ENCODE data around the gene CCDC92.
A peak's percentile ranks its signal among the peaks of the same experiment; 100 is the strongest.

CCDC92 gene

DNA sequence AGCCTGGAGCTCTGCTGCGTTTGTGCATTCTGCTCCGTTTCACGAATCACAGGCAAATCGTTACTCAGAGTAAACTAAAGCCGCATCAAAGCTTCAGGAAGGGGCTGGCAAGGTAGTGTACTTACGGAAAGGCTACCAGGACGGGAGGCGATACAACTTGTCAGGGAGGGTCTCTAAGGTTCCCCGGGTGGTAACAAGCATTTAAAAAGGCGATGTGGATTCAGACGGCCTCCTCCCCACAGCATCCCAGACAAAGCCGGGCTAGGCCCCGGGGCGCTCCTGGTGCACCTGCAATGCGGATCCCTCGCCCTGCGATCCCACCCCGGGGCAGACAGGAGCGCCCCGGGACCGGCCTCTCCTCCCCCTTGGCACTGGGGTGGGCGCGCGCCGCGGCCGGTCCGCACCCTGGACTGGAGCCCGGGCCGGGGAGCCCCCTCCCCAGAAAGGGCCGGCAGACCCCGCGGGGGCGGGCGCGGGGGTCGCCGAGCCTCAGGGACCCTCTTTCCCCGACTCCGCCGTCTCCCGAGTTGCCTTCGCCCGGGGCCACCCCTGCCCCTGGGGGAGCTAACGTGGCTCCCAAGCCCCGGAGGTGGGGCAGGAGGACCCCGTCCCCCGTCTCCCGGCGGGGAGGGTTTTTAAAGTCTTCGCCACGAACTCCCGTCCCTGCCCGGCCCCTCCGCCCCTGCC lies 718 bp downstream of the CCDC92 start:
- Histone ChIP-seq H3K27me3 (peaks cover 48% of the 10 kb centered on the region), H3K9me3 (no peaks in the 10 kb centered on the region), H3K4me3 (ENCODE audit: low read depth in 1 of 2, low read length in 1 of 2) (peak overlapping the region; percentile 59 to 64), H3K36me3 (no peaks in the 10 kb centered on the region), H3K4me1 (ENCODE audit: control insufficient read depth in 1 of 2, insufficient read depth in 1 of 2, low read depth in 1 of 2, low read length in 1 of 2) (peaks cover 14 to 16% of the 10 kb centered on the region in 2 experiments), H3K27ac (peak overlapping the region; percentile 48)
- TF ChIP-seq, protein P1, sequence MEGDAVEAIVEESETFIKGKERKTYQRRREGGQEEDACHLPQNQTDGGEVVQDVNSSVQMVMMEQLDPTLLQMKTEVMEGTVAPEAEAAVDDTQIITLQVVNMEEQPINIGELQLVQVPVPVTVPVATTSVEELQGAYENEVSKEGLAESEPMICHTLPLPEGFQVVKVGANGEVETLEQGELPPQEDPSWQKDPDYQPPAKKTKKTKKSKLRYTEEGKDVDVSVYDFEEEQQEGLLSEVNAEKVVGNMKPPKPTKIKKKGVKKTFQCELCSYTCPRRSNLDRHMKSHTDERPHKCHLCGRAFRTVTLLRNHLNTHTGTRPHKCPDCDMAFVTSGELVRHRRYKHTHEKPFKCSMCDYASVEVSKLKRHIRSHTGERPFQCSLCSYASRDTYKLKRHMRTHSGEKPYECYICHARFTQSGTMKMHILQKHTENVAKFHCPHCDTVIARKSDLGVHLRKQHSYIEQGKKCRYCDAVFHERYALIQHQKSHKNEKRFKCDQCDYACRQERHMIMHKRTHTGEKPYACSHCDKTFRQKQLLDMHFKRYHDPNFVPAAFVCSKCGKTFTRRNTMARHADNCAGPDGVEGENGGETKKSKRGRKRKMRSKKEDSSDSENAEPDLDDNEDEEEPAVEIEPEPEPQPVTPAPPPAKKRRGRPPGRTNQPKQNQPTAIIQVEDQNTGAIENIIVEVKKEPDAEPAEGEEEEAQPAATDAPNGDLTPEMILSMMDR (IDR thresholded peaks at IDR 0.05): no peak

DNA sequence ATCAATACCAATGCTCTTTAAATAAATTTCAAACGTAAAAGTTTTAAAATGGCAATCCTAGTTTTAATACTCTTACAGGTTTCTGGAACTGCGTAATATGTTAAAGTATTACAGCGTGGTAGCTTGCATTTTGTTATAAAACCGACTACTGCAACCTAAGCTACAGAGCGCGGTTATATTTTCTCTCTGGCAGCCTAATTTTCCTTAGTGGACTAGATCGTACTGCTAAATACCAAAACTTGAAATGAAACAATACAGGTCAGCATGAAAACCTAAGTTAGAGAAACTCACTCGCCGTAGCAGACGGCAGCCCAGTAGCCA lies 1.2 kb downstream of the CCDC92 start:
- Histone ChIP-seq H3K36me3 (no peaks in the 10 kb centered on the region), H3K27me3 (peaks cover 48% of the 10 kb centered on the region), H3K4me3 (ENCODE audit: low read depth in 1 of 2, low read length in 1 of 2) (peak overlapping the region in 1 of 2 experiments; percentile 59), H3K27ac (peak overlapping the region; percentile 19), H3K4me1 (ENCODE audit: control insufficient read depth in 1 of 2, insufficient read depth in 1 of 2, low read depth in 1 of 2, low read length in 1 of 2) (peaks cover 14 to 16% of the 10 kb centered on the region in 2 experiments), H3K9me3 (no peaks in the 10 kb centered on the region)
- TF ChIP-seq, protein P1 (IDR thresholded peaks at IDR 0.05): no peak

DNA sequence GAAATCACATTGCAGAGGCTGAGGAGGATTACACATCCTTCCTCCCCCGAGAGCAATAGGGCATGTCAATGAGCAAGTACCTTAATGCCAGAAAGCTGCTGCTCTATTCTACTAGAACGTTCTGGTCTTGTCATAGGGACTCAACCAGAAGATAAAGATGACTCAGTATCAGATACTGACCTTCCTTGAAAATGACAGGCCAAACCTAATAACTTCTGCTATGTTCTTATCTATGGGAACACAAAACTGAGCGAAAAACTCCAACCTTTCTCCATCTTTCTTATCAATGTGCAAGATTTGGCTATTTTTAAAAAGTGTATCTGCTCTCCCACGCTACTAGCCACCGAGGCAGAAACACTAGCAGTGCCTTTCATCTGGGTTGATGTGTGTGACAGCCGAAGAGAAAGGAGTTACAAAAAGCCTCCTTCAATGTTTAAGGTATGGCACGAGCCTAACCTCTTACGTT lies 5.5 kb downstream of the CCDC92 start:
- Histone ChIP-seq H3K4me3 (ENCODE audit: low read depth in 1 of 2, low read length in 1 of 2) (no peak overlapping the region), H3K27me3 (peaks cover 24% of the 10 kb centered on the region), H3K36me3 (no peaks in the 10 kb centered on the region), H3K9me3 (no peaks in the 10 kb centered on the region), H3K27ac (no peak overlapping the region), H3K4me1 (ENCODE audit: control insufficient read depth in 1 of 2, insufficient read depth in 1 of 2, low read depth in 1 of 2, low read length in 1 of 2) (peaks cover 8% of the 10 kb centered on the region in 2 experiments)
- TF ChIP-seq, protein P1 (IDR thresholded peaks at IDR 0.05): no peak

DNA sequence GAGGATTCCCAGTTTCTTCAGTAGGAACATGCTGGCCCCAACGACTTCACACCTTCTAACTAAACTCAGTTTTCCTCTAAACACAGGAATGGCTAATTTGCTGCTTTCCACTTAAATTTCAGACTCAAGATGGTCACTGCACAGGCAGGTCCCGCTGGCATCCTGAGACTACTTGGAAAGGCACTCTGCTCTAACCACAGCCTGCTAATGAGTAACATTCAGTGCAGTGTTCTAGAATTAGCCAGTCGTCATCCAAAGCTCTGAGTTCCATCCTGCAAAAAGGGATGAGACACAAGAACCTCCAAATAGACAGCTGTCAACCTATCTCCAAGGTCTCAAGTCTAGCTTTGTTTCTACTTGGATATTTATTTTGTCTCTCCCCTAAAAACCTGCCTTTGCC lies 6.0 kb downstream of the CCDC92 start:
- H3K27ac ChIP-seq: no peak overlapping the region
- H3K36me3 ChIP-seq: no peaks in the 10 kb centered on the region
- peaks cover 2% of the 10 kb centered on the region in 2 experiments for H3K4me1 ChIP-seq (ENCODE audit: control insufficient read depth in 1 of 2, insufficient read depth in 1 of 2, low read depth in 1 of 2, low read length in 1 of 2)
- no peak overlapping the region for H3K4me3 ChIP-seq (ENCODE audit: low read depth in 1 of 2, low read length in 1 of 2)
- peaks cover 19% of the 10 kb centered on the region for H3K27me3 ChIP-seq
- no peaks in the 10 kb centered on the region for H3K9me3 ChIP-seq
- TF ChIP-seq, protein P1 (IDR thresholded peaks at IDR 0.05): no peak

DNA sequence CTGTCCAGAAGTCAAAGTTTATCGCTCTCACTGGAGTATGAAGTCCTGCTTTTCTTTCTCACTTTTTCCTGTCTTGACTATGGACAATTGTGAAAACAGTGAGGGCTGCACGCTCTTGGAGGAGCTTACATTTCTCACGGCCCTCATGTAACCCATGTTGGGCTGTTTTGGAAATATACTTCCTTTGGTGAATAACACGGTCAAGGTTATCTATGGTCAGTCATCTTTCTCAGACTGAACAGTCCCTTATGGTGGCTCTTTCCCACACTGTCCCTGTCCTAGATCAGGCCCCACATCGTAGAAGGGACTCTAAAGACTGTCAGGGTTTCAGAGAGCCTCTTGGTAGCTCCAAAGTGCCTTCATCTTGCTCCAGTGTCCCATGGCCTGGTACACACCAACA lies 7.2 kb downstream of the CCDC92 start:
- Histone ChIP-seq H3K9me3 (no peaks in the 10 kb centered on the region), H3K4me1 (ENCODE audit: control insufficient read depth in 1 of 2, insufficient read depth in 1 of 2, low read depth in 1 of 2, low read length in 1 of 2) (no peaks in the 10 kb centered on the region), H3K36me3 (no peaks in the 10 kb centered on the region), H3K4me3 (ENCODE audit: low read depth in 1 of 2, low read length in 1 of 2) (no peak overlapping the region), H3K27ac (no peak overlapping the region), H3K27me3 (peaks cover 7% of the 10 kb centered on the region)
- TF ChIP-seq, protein P1 (IDR thresholded peaks at IDR 0.05): no peak
